IMR-90 (cell line): ENCODE data around the gene HDAC8. TPM values are rescaled to one million over a fixed set of nuclear protein-coding genes. Genes with fewer than 3 reads are reported as not detected.
A peak's percentile ranks its signal among the peaks of the same experiment; 100 is the strongest.

ENCODE experiments used
- ATAC-seq: fragments of 200-7000 bp; cut with Tn5 transposase; 2 replicates; pipeline ENCODE4 v1.9.1; 2020; ENCODE audit warnings: low read depth, mild to moderate bottlenecking, moderate library complexity
- BruUV-seq: library from RNA; stranded (reverse); fragments of 400-500 nt; replicated peaks from 2 replicates; lab custom pipeline; 2021; lab: Mats Ljungman, UMichigan
- CTCF ChIA-PET: fragments of 300-600 bp; formaldehyde crosslinking; extraction: SDS; loops from one replicate; lab custom pipeline; 2021; ENCODE audit warnings: antibody characterized with exemption; lab: Yijun Ruan, JAX
- POLR2A ChIA-PET: fragments of 300-600 bp; sonication (Branson Sonifier 250); formaldehyde crosslinking; loops from one replicate; lab custom pipeline; 2022; ENCODE audit warnings: antibody characterized with exemption; ENCODE audit not compliant: unreplicated experiment; lab: Charles Lee
- DNase-seq: peaks from one replicate; pipeline ENCODE4 v3.0.0; 2013
- H2AFZ ChIP-seq: replicated peaks from 2 replicates; pipeline ENCODE3; 2013; ENCODE audit warnings: low read length, mild to moderate bottlenecking; ENCODE audit not compliant: poor library complexity
- H2AK5ac ChIP-seq: 2 replicates; pipeline ENCODE4 v1.6.1; 2013; ENCODE audit warnings: low read depth, low read length, inconsistent platforms
- H2AK9ac ChIP-seq: replicated peaks from 2 replicates; pipeline ENCODE3; 2013; ENCODE audit warnings: mild to moderate bottlenecking, low read depth, low read length, moderate library complexity; ENCODE audit not compliant: poor library complexity
- H2BK120ac ChIP-seq: 2 replicates; pipeline ENCODE4 v1.6.1; 2013; ENCODE audit warnings: low read depth, low read length, inconsistent platforms
- H2BK15ac ChIP-seq: 3 replicates; pipeline ENCODE4 v1.6.1; 2013; ENCODE audit warnings: low read depth, low read length, inconsistent platforms
- H2BK20ac ChIP-seq: 2 replicates; pipeline ENCODE4 v1.6.1; 2013; ENCODE audit warnings: low read depth, mild to moderate bottlenecking, inconsistent platforms, low read length, moderate library complexity
- H2BK5ac ChIP-seq: 2 replicates; pipeline ENCODE4 v1.6.1; 2013; ENCODE audit warnings: mild to moderate bottlenecking, low read depth, low read length, inconsistent platforms; ENCODE audit not compliant: poor library complexity, severe bottlenecking
- H3K14ac ChIP-seq: replicated peaks from 2 replicates; pipeline ENCODE4 v1.6.1; 2013; ENCODE audit warnings: low read depth, low read length, inconsistent platforms
- H3K18ac ChIP-seq: 2 replicates; pipeline ENCODE4 v1.6.1; 2013; ENCODE audit warnings: low read depth, low read length, control low read depth
- H3K23ac ChIP-seq: 2 replicates; pipeline ENCODE4 v1.6.1; 2013; ENCODE audit warnings: low read depth, low read length, inconsistent platforms
- H3K27ac ChIP-seq: 2 replicates; pipeline ENCODE4 v1.5.1; 2013; ENCODE audit warnings: mild to moderate bottlenecking, control low read depth, low read length; ENCODE audit not compliant: insufficient read depth
- H3K27me3 ChIP-seq: 2 replicates; pipeline ENCODE4 v1.6.1; 2013; ENCODE audit warnings: low read length; ENCODE audit not compliant: control insufficient read depth, insufficient read depth
- H3K36me3 ChIP-seq: 2 replicates; pipeline ENCODE4 v1.6.1; 2013; ENCODE audit warnings: low read length, mixed read lengths; ENCODE audit not compliant: control insufficient read depth, insufficient read depth
- H3K4ac ChIP-seq: 2 replicates; pipeline ENCODE4 v1.6.1; 2013; ENCODE audit warnings: low read depth, low read length, inconsistent platforms
- H3K4me1 ChIP-seq: 2 replicates; pipeline ENCODE4 v1.6.1; 2013; ENCODE audit warnings: low read length, mixed read lengths; ENCODE audit not compliant: control insufficient read depth, insufficient read depth
- H3K4me2 ChIP-seq: 2 replicates; pipeline ENCODE4 v1.6.1; 2013; ENCODE audit warnings: low read depth, mild to moderate bottlenecking, control low read depth, low read length, moderate library complexity
- H3K4me3 ChIP-seq: 2 replicates; pipeline ENCODE4 v1.5.1; 2013; ENCODE audit warnings: low read depth, mild to moderate bottlenecking, control low read depth, low read length, moderate library complexity; ENCODE audit not compliant: insufficient read depth
- H3K56ac ChIP-seq: 2 replicates; pipeline ENCODE4 v1.6.1; 2013; ENCODE audit warnings: low read length, inconsistent platforms; ENCODE audit not compliant: insufficient read depth; ENCODE audit errors: extremely low read depth
- H3K79me1 ChIP-seq, 2 experiments: 2 replicates each; pipeline ENCODE4 v1.6.1; 2013; ENCODE audit warnings: low read length in 2 of 2, inconsistent platforms in 1 of 2, low read depth in 1 of 2
- H3K9ac ChIP-seq: 2 replicates; pipeline ENCODE4 v1.6.1; 2013; ENCODE audit warnings: low read depth, low read length, control low read depth
- H3K9me1 ChIP-seq: 2 replicates; pipeline ENCODE4 v1.6.1; 2013; ENCODE audit warnings: low read length, inconsistent platforms; ENCODE audit not compliant: insufficient read depth
- H3K9me3 ChIP-seq: 2 replicates; pipeline ENCODE4 v1.6.1; 2013; ENCODE audit warnings: low read length; ENCODE audit not compliant: control insufficient read depth, insufficient read depth
- H4K20me1 ChIP-seq: 2 replicates; pipeline ENCODE4 v1.6.1; 2013; ENCODE audit warnings: low read length, inconsistent platforms; ENCODE audit not compliant: insufficient read depth
- H4K5ac ChIP-seq: 2 replicates; pipeline ENCODE4 v1.6.1; 2013; ENCODE audit warnings: mild to moderate bottlenecking, low read depth, low read length, control low read depth
- H4K8ac ChIP-seq, 2 experiments: 2 replicates each; pipeline ENCODE4 v1.6.1; 2013; ENCODE audit warnings: low read depth in 2 of 2, low read length in 2 of 2, control low read depth in 1 of 2, inconsistent platforms in 1 of 2
- H4K91ac ChIP-seq: 2 replicates; pipeline ENCODE4 v1.6.1; 2013; ENCODE audit warnings: low read depth, low read length, inconsistent platforms; ENCODE audit not compliant: insufficient read depth
- CEBPB ChIP-seq: IDR thresholded peaks from 2 replicates; pipeline ENCODE4 v1.6.1; 2012; ENCODE audit warnings: low read depth, low read length, improper control_type of control experiment
- MAZ ChIP-seq: IDR thresholded peaks from 2 replicates; pipeline ENCODE4 v1.6.1; 2012; ENCODE audit warnings: low read depth, mild to moderate bottlenecking, low read length, improper control_type of control experiment, moderate library complexity, borderline replicate concordance
- POLR2A ChIP-seq: IDR thresholded peaks from 2 replicates; pipeline ENCODE4 v1.6.1; 2012; ENCODE audit warnings: mild to moderate bottlenecking, low read depth, low read length
- RAD21 ChIP-seq: IDR thresholded peaks from 2 replicates; pipeline ENCODE4 v1.6.1; 2012; ENCODE audit warnings: low read length, improper control_type of control experiment
- dilution Hi-C: fragments of 300-500 bp; cut with HindIII; formaldehyde crosslinking; loops from one replicate; pipeline ENCODE4 v1.14.3; 2018; ENCODE audit warnings: low sequenced_read_pairs; ENCODE audit not compliant: unreplicated experiment
- in situ Hi-C: fragments of 300-500 bp; cut with MboI; formaldehyde crosslinking; loops from 3 replicates; pipeline ENCODE4 v1.14.3; 2019; ENCODE audit warnings: low sequenced_read_pairs, inconsistent platforms, mixed read lengths
- intact Hi-C: fragments of 100-400 bp; cut with micrococcal nuclease; formaldehyde crosslinking; loops from 2 replicates; pipeline ENCODE4 v1.10.0; 2022
- polyA plus RNA-seq, 3 experiments: library from polyadenylated mRNA; depleted of rRNA; stranded (reverse); fragments of >200 nt; gene quantifications; 2 replicates each; pipeline ENCODE4 v1.2.3, GENCODE V29; 2012; ENCODE audit warnings: low replicate concordance in 1 of 3
- total RNA-seq: library from RNA; depleted of rRNA; stranded (reverse); fragments of >200 nt; gene quantifications from 2 replicates; pipeline ENCODE4 v1.2.3, GENCODE V29; 2012
- TF ChIP-seq, protein P1 (sequence below): fragments of 150-350 bp; IDR thresholded peaks from 2 replicates; pipeline ENCODE4 v1.6.1; 2017; ENCODE audit warnings: mild to moderate bottlenecking, antibody characterized with exemption, low read length, low read depth

Gene HDAC8
- total and polyA plus RNA-seq, 2 of the 4 experiments (the other 2 are of a cell fraction) = 16.1 to 28.5 TPM

DNA sequence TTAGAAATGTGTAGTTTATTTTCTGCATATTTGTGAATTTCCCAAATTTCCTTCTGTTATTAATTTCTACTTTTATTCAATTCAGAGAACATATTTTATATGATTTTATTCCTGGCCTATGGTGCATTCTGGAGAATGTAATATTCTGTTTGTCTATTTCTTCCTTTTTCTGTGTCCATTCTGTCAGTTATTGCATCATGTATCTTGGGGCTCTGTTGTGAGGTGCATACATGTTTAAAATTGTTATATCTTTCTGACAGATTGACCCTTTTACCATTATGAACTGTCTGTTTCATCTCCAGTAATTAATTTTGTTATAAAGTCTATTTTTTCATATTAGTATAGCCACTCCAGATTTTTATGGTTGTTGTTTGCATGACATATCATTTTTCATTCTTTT, 170.0 kb downstream of the HDAC8 start:
- Histone ChIP-seq H4K91ac (no peak overlapping the region), H2BK5ac (no peak overlapping the region), H4K20me1 (no peaks in the 10 kb centered on the region), H3K9ac (no peak overlapping the region), H2BK120ac (no peak overlapping the region), H4K8ac (no peak overlapping the region), H3K4ac (no peak overlapping the region), H3K27me3 (peaks cover 1% of the 10 kb centered on the region; the same call in 1 of the 2 replicates), H4K5ac (no peak overlapping the region), H3K4me2 (no peak overlapping the region), H3K23ac (no peak overlapping the region), H3K14ac (no peak overlapping the region), H2AK9ac (no peak overlapping the region), H3K4me3 (no peak overlapping the region), H3K79me1 (no peaks in the 10 kb centered on the region), H3K9me1 (no peaks in the 10 kb centered on the region), H3K36me3 (no peaks in the 10 kb centered on the region; the same call in 1 of the 2 replicates), H3K9me3 (no peaks in the 10 kb centered on the region), H2BK20ac (no peak overlapping the region), H2BK15ac (no peak overlapping the region), H3K18ac (no peak overlapping the region), H3K56ac (no peak overlapping the region), H3K27ac (no peak overlapping the region), H2AK5ac (no peak overlapping the region), H2AFZ (no peak overlapping the region), H3K4me1 (no peaks in the 10 kb centered on the region)
- dilution Hi-C loops = no loop called here
- DNase-seq (no peak), ATAC-seq (no peak)
- no TSS peak for BruUV-seq
- TF ChIP-seq CEBPB (peak; percentile 44), RAD21 (no peak), POLR2A (no peak), MAZ (no peak)
- TF ChIP-seq, protein P1, sequence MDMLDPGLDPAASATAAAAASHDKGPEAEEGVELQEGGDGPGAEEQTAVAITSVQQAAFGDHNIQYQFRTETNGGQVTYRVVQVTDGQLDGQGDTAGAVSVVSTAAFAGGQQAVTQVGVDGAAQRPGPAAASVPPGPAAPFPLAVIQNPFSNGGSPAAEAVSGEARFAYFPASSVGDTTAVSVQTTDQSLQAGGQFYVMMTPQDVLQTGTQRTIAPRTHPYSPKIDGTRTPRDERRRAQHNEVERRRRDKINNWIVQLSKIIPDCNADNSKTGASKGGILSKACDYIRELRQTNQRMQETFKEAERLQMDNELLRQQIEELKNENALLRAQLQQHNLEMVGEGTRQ = no peak
- ChIA-PET POLR2A (no interaction called here), CTCF (no interaction called here)
- intact Hi-C loops = no loop called here
- in situ Hi-C loops = no loop called here
